H1 (cell line): ENCODE measurements around the gene RIMBP2. TPM values are rescaled to one million over a fixed set of nuclear protein-coding genes. Genes with fewer than 3 reads are reported as not detected.

ENCODE experiments used
- BRCA1 ChIP-seq: IDR thresholded peaks from 2 replicates; pipeline ENCODE4 v1.6.1; 2012; ENCODE audit warnings: low read depth, low read length, improper control_type of control experiment
- CTCF ChIP-seq, 3 experiments: IDR thresholded peaks; 1 replicate in 2 of 3; 2 replicates in 1 of 3; pipeline versions ENCODE4 v1.5.1 to v1.6.1; 2011; ENCODE audit warnings: low read length in 3 of 3, mild to moderate bottlenecking in 3 of 3, inconsistent platforms in 2 of 3, low read depth in 1 of 3, moderate library complexity in 1 of 3; ENCODE audit not compliant: insufficient read depth in 1 of 3; ENCODE audit errors: control extremely low read depth in 1 of 3
- EGR1 ChIP-seq: IDR thresholded peaks from 2 replicates; pipeline ENCODE4 v1.6.1; 2011; ENCODE audit warnings: low read depth, low read length, borderline replicate concordance
- KDM5A ChIP-seq: fragments of 200-600 bp; IDR thresholded peaks from 2 replicates; pipeline ENCODE4 v1.7.1; 2012; ENCODE audit warnings: mild to moderate bottlenecking, low read length, inconsistent platforms, mixed read lengths
- NRF1 ChIP-seq: IDR thresholded peaks from 2 replicates; pipeline ENCODE4 v1.6.1; 2011; ENCODE audit warnings: mild to moderate bottlenecking, low read depth, low read length, improper control_type of control experiment
- PHF8 ChIP-seq: fragments of 200-600 bp; sonication (generic); conservative IDR thresholded peaks from 2 replicates; pipeline ENCODE4 v1.7.1; 2012; ENCODE audit warnings: low read depth, mild to moderate bottlenecking, inconsistent platforms, low read length, moderate library complexity
- polyA plus RNA-seq, 7 experiments: library from polyadenylated mRNA; depleted of rRNA in 3 of 7; stranded (reverse) in 5 of 7; unstranded in 2 of 7; fragments of >200 nt in 5 of 7; fragments of 200-250 nt in 2 of 7; gene quantifications; 1 replicate in 5 of 7; 2 replicates in 1 of 7; 4 replicates in 1 of 7; pipeline versions ENCODE4 v1.2.1 to v1.2.3, GENCODE V29; 2011 to 2013; ENCODE audit warnings: missing spikeins in 2 of 7, mixed read lengths in 2 of 7
- total RNA-seq: library from RNA; stranded (reverse); fragmentation: NEBNext Ultra II Directional; extraction: Animal tissue kit (Norgen Biotek cat#: 25700); gene quantifications from 2 replicates; pipeline ENCODE4 v1.2.1, GENCODE V29; 2021
- TF ChIP-seq, protein P1 (sequence below): fragments of 300-600 bp; sonication (generic); IDR thresholded peaks from 2 replicates; pipeline ENCODE4 v1.7.1; 2012; ENCODE audit warnings: low read length, moderate library complexity, mild to moderate bottlenecking, inconsistent platforms; ENCODE audit not compliant: insufficient replicate concordance

The RIMBP2 gene
- total and polyA plus RNA-seq, 2 of the 8 experiments (the other 6 are each of a cell fraction or from before 2014, with no cell fraction given): 0.18 to 0.65 TPM

- TF ChIP-seq, protein P1, sequence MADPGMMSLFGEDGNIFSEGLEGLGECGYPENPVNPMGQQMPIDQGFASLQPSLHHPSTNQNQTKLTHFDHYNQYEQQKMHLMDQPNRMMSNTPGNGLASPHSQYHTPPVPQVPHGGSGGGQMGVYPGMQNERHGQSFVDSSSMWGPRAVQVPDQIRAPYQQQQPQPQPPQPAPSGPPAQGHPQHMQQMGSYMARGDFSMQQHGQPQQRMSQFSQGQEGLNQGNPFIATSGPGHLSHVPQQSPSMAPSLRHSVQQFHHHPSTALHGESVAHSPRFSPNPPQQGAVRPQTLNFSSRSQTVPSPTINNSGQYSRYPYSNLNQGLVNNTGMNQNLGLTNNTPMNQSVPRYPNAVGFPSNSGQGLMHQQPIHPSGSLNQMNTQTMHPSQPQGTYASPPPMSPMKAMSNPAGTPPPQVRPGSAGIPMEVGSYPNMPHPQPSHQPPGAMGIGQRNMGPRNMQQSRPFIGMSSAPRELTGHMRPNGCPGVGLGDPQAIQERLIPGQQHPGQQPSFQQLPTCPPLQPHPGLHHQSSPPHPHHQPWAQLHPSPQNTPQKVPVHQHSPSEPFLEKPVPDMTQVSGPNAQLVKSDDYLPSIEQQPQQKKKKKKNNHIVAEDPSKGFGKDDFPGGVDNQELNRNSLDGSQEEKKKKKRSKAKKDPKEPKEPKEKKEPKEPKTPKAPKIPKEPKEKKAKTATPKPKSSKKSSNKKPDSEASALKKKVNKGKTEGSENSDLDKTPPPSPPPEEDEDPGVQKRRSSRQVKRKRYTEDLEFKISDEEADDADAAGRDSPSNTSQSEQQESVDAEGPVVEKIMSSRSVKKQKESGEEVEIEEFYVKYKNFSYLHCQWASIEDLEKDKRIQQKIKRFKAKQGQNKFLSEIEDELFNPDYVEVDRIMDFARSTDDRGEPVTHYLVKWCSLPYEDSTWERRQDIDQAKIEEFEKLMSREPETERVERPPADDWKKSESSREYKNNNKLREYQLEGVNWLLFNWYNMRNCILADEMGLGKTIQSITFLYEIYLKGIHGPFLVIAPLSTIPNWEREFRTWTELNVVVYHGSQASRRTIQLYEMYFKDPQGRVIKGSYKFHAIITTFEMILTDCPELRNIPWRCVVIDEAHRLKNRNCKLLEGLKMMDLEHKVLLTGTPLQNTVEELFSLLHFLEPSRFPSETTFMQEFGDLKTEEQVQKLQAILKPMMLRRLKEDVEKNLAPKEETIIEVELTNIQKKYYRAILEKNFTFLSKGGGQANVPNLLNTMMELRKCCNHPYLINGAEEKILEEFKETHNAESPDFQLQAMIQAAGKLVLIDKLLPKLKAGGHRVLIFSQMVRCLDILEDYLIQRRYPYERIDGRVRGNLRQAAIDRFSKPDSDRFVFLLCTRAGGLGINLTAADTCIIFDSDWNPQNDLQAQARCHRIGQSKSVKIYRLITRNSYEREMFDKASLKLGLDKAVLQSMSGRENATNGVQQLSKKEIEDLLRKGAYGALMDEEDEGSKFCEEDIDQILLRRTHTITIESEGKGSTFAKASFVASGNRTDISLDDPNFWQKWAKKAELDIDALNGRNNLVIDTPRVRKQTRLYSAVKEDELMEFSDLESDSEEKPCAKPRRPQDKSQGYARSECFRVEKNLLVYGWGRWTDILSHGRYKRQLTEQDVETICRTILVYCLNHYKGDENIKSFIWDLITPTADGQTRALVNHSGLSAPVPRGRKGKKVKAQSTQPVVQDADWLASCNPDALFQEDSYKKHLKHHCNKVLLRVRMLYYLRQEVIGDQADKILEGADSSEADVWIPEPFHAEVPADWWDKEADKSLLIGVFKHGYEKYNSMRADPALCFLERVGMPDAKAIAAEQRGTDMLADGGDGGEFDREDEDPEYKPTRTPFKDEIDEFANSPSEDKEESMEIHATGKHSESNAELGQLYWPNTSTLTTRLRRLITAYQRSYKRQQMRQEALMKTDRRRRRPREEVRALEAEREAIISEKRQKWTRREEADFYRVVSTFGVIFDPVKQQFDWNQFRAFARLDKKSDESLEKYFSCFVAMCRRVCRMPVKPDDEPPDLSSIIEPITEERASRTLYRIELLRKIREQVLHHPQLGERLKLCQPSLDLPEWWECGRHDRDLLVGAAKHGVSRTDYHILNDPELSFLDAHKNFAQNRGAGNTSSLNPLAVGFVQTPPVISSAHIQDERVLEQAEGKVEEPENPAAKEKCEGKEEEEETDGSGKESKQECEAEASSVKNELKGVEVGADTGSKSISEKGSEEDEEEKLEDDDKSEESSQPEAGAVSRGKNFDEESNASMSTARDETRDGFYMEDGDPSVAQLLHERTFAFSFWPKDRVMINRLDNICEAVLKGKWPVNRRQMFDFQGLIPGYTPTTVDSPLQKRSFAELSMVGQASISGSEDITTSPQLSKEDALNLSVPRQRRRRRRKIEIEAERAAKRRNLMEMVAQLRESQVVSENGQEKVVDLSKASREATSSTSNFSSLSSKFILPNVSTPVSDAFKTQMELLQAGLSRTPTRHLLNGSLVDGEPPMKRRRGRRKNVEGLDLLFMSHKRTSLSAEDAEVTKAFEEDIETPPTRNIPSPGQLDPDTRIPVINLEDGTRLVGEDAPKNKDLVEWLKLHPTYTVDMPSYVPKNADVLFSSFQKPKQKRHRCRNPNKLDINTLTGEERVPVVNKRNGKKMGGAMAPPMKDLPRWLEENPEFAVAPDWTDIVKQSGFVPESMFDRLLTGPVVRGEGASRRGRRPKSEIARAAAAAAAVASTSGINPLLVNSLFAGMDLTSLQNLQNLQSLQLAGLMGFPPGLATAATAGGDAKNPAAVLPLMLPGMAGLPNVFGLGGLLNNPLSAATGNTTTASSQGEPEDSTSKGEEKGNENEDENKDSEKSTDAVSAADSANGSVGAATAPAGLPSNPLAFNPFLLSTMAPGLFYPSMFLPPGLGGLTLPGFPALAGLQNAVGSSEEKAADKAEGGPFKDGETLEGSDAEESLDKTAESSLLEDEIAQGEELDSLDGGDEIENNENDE: no peak
- no peak for TF ChIP-seq BRCA1
- TF ChIP-seq PHF8: no peak
- no peak for TF ChIP-seq KDM5A
- no peak for TF ChIP-seq NRF1
- no peak for TF ChIP-seq EGR1
- TF ChIP-seq CTCF (IDR thresholded peaks at IDR 0.05; ENCODE audit: control extremely low read depth in 1 of 3, insufficient read depth in 1 of 3, low read depth in 1 of 3, low read length in 3 of 3): peak in 2 of 3 experiments; percentile 52 to 62; a peak in 3 of 4 replicates
Measured at GRCh38 chr12:130401703-130402102, 314.4 kb downstream of the RIMBP2 start (continued).
